Endothelial cell of umbilical vein (primary cell): Measurements from ENCODE around the gene DPY19L3. TPM values are rescaled to one million over a fixed set of nuclear protein-coding genes. Genes with fewer than 3 reads are reported as not detected.

ENCODE experiments used
- BruUV-seq: library from RNA; stranded (reverse); fragments of 400-500 nt; replicated peaks from 2 replicates; lab custom pipeline; 2021; lab: Mats Ljungman, UMichigan
- CTCF ChIA-PET: fragments of 300-600, 350-600 bp; sonication (Branson Sonifier 250); formaldehyde crosslinking; loops from one replicate; lab custom pipeline; 2021; ENCODE audit warnings: antibody characterized with exemption, inconsistent platforms; lab: Charles Lee
- POLR2A ChIA-PET: fragments of 300-600, 350-600 bp; sonication (Branson Sonifier 250); formaldehyde crosslinking; loops from one replicate; lab custom pipeline; 2021; ENCODE audit warnings: antibody characterized with exemption, inconsistent platforms; lab: Charles Lee
- DNase-seq: peaks from one replicate; pipeline ENCODE4 v3.0.0-alpha.2; 2011; ENCODE audit warnings: low read depth, low spot score
- FAIRE-seq: peaks from 2 replicates; lab custom pipeline; 2011; peaks lifted over from hg19 to GRCh38; lab: Jason Lieb, UNC
- H2AFZ ChIP-seq: 2 replicates; pipeline ENCODE4 v1.6.0; 2012; ENCODE audit warnings: low read depth, low read length, control low read depth, inconsistent platforms
- H3K27ac ChIP-seq: 2 replicates; pipeline ENCODE4 v1.5.1; 2011; ENCODE audit warnings: low read depth, mild to moderate bottlenecking, control low read depth, low read length, moderate library complexity; ENCODE audit not compliant: insufficient read depth
- H3K27me3 ChIP-seq, 2 experiments: 2 replicates each; pipeline versions ENCODE4 v1.6.0 to v1.6.1; 2011; ENCODE audit warnings: low read length in 2 of 2, mixed read lengths in 1 of 2; ENCODE audit not compliant: control insufficient read depth in 2 of 2, insufficient read depth in 2 of 2
- H3K36me3 ChIP-seq, 2 experiments: 2 replicates in 1 of 2; 3 replicates in 1 of 2; pipeline ENCODE4 v1.5.1; 2011; ENCODE audit warnings: low read length in 2 of 2, mild to moderate bottlenecking in 1 of 2, moderate library complexity in 1 of 2; ENCODE audit not compliant: control insufficient read depth in 2 of 2, insufficient read depth in 2 of 2; ENCODE audit errors: extremely low read depth in 1 of 2
- H3K4me1 ChIP-seq: 3 replicates; pipeline ENCODE4 v1.5.1; 2011; ENCODE audit warnings: mild to moderate bottlenecking, low read length; ENCODE audit not compliant: control insufficient read depth, insufficient read depth; ENCODE audit errors: extremely low read depth
- H3K4me2 ChIP-seq: 2 replicates; pipeline ENCODE4 v1.6.1; 2011; ENCODE audit warnings: low read length, control low read depth, mixed read lengths; ENCODE audit not compliant: insufficient read depth
- H3K4me3 ChIP-seq, 3 experiments: fragments of 200-600 bp in 1 of 3; sonication (generic), shearing (Covaris generic) in 1 of 3; replicated peaks in 1 of 3; 2 replicates each; pipeline ENCODE4 v1.5.1; 2011 to 2016; ENCODE audit warnings: control low read depth in 3 of 3, low read length in 3 of 3, mild to moderate bottlenecking in 2 of 3, inconsistent platforms in 1 of 3, low read depth in 1 of 3, moderate library complexity in 1 of 3; ENCODE audit not compliant: insufficient read depth in 1 of 3
- H3K79me2 ChIP-seq: 2 replicates; pipeline ENCODE4 v1.6.0; 2012; ENCODE audit warnings: low read length, inconsistent platforms; ENCODE audit not compliant: control insufficient read depth, insufficient read depth
- H3K9ac ChIP-seq: replicated peaks from 2 replicates; pipeline ENCODE3; 2011; ENCODE audit warnings: low read length, control low read depth; ENCODE audit not compliant: insufficient read depth; ENCODE audit errors: extremely low read depth
- H3K9me1 ChIP-seq: replicated peaks from 3 replicates; pipeline ENCODE4 v1.6.0; 2011; ENCODE audit warnings: mild to moderate bottlenecking, low read length; ENCODE audit not compliant: control insufficient read depth, insufficient read depth; ENCODE audit errors: extremely low read depth
- H3K9me3 ChIP-seq: replicated peaks from 2 replicates; pipeline ENCODE4 v1.5.1; 2012; ENCODE audit warnings: low read length, inconsistent platforms; ENCODE audit not compliant: control insufficient read depth, insufficient read depth
- H4K20me1 ChIP-seq: replicated peaks from 2 replicates; pipeline ENCODE3; 2011; ENCODE audit warnings: mild to moderate bottlenecking, low read length; ENCODE audit not compliant: control insufficient read depth, insufficient read depth; ENCODE audit errors: extremely low read depth
- EZH2 ChIP-seq: IDR thresholded peaks from 2 replicates; pipeline ENCODE4 v1.6.1; 2012; ENCODE audit warnings: borderline replicate concordance, low read depth, mild to moderate bottlenecking, moderate library complexity, low read length, inconsistent platforms; ENCODE audit not compliant: severe bottlenecking
- FOS ChIP-seq: IDR thresholded peaks from 2 replicates; pipeline ENCODE4 v1.6.1; 2011; ENCODE audit warnings: mild to moderate bottlenecking, low read length, moderate library complexity, borderline replicate concordance; ENCODE audit not compliant: insufficient read depth
- GATA2 ChIP-seq: IDR thresholded peaks from 2 replicates; pipeline ENCODE4 v1.7.0; 2011; ENCODE audit warnings: low read depth, mild to moderate bottlenecking, moderate library complexity, mixed read lengths, low read length; ENCODE audit not compliant: insufficient read length, insufficient read depth
- JUN ChIP-seq: IDR thresholded peaks from 2 replicates; pipeline ENCODE4 v1.6.1; 2011; ENCODE audit warnings: borderline replicate concordance, low read depth; ENCODE audit not compliant: insufficient read length, insufficient read depth
- MAX ChIP-seq: IDR thresholded peaks from 2 replicates; pipeline ENCODE4 v1.6.1; 2011; ENCODE audit not compliant: insufficient read depth, insufficient read length
- MYC ChIP-seq: IDR thresholded peaks from one replicate; pipeline ENCODE4 v1.6.1; 2011; ENCODE audit warnings: mild to moderate bottlenecking, low read depth, low read length
- POLR2A ChIP-seq: IDR thresholded peaks from 2 replicates; pipeline ENCODE4 v1.6.1; 2012; ENCODE audit warnings: low read depth, mild to moderate bottlenecking, control low read depth, low read length
- POLR2AphosphoS5 ChIP-seq: IDR thresholded peaks from 2 replicates; pipeline ENCODE4 v1.6.1; 2012; ENCODE audit warnings: low read depth, mild to moderate bottlenecking, control low read depth, low read length, moderate library complexity; ENCODE audit not compliant: insufficient read depth
- dilution Hi-C: fragments of 300-500 bp; cut with MboI; formaldehyde crosslinking; loops from one replicate; pipeline ENCODE4 v1.15.0; 2019; ENCODE audit warnings: low sequenced_read_pairs; ENCODE audit not compliant: extremely low pct_ligation_motif_present
- intact Hi-C: fragments of 100-400 bp; cut with micrococcal nuclease; formaldehyde crosslinking; loops from one replicate; pipeline ENCODE4 v1.10.0; 2022
- polyA plus RNA-seq, 4 experiments: library from polyadenylated mRNA; depleted of rRNA in 3 of 4; stranded (reverse) in 3 of 4; unstranded in 1 of 4; fragments of >200 nt; gene quantifications; 2 replicates each; pipeline versions ENCODE4 v1.2.1 to v1.2.3, GENCODE V29; 2011 to 2012; ENCODE audit warnings: missing spikeins in 1 of 4
- total RNA-seq: library from RNA; stranded (reverse); gene quantifications from 2 replicates; pipeline ENCODE4 v1.2.3, GENCODE V29; 2021
- TF ChIP-seq, protein P1 (sequence below), 2 donors: IDR thresholded peaks; 1 replicate in 1 of 2; 2 replicates in 1 of 2; pipeline ENCODE4 v1.5.1; 2011; ENCODE audit warnings: low read length in 2 of 2, mild to moderate bottlenecking in 2 of 2, moderate library complexity in 2 of 2, control low read depth in 1 of 2, inconsistent platforms in 1 of 2, low read depth in 1 of 2; ENCODE audit not compliant: insufficient read depth in 1 of 2; ENCODE audit errors: extremely low read depth in 1 of 2

The DPY19L3 gene
- total and polyA plus RNA-seq, 2 donors (not counting 3 experiments of a cell fraction or from before 2014, with no cell fraction given): 36.1 to 39.5 TPM

DNA sequence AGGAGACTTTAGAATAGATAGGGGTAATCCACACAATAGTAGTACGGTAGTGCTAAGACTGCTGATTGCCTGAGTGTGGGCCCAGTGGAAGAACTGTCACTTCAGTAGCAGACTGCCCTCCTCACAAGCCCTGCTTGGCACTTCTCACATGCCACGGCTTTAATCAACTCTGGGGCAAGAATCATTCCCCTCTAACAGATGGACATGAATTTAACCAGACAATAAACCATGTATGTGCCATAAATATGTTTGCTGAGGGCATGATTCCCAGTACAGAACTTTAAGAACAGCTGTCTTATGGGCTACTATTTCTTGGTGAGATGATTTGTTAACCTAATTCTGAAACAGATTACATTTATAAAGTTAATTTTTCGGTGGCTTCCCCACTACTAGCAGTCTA, 22.0 kb downstream of the DPY19L3 start:
- Histone ChIP-seq H3K9ac (no peak overlapping the region), H3K36me3 (no peaks in the 10 kb centered on the region), H4K20me1 (no peaks in the 10 kb centered on the region), H3K79me2 (no peaks in the 10 kb centered on the region), H3K9me1 (no peaks in the 10 kb centered on the region), H3K27ac (no peak overlapping the region), H2AFZ (no peak overlapping the region), H3K4me1 (peaks cover 13% of the 10 kb centered on the region), H3K4me3 (no peak overlapping the region), H3K4me2 (no peak overlapping the region), H3K27me3 (no peaks in the 10 kb centered on the region), H3K9me3 (no peaks in the 10 kb centered on the region)
- ChIA-PET POLR2A (no interaction called here), CTCF (no interaction called here)
- dilution Hi-C loops: no loop called here
- no TSS peak for BruUV-seq
- FAIRE-seq: no peak
- TF ChIP-seq, protein P1, sequence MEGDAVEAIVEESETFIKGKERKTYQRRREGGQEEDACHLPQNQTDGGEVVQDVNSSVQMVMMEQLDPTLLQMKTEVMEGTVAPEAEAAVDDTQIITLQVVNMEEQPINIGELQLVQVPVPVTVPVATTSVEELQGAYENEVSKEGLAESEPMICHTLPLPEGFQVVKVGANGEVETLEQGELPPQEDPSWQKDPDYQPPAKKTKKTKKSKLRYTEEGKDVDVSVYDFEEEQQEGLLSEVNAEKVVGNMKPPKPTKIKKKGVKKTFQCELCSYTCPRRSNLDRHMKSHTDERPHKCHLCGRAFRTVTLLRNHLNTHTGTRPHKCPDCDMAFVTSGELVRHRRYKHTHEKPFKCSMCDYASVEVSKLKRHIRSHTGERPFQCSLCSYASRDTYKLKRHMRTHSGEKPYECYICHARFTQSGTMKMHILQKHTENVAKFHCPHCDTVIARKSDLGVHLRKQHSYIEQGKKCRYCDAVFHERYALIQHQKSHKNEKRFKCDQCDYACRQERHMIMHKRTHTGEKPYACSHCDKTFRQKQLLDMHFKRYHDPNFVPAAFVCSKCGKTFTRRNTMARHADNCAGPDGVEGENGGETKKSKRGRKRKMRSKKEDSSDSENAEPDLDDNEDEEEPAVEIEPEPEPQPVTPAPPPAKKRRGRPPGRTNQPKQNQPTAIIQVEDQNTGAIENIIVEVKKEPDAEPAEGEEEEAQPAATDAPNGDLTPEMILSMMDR (IDR thresholded peaks at IDR 0.05; ENCODE audit: extremely low read depth in 1 of 2, insufficient read depth in 1 of 2, low read depth in 1 of 2, low read length in 2 of 2): no peak
- no peak for TF ChIP-seq POLR2AphosphoS5
- no peak for TF ChIP-seq POLR2A
- no peak for TF ChIP-seq EZH2
- TF ChIP-seq FOS: no peak
- no peak for TF ChIP-seq JUN
- no peak for TF ChIP-seq GATA2
- TF ChIP-seq MYC: no peak
- TF ChIP-seq MAX: no peak
- intact Hi-C loops: no loop called here
- no peak for DNase-seq
